Fibroblast of skin of left quadriceps (primary cell): ENCODE data around the gene GAP43.
"Not testable (repeated sequence)": the region's sequence is repeated elsewhere in the genome, so short reads cannot be mapped to it uniquely, and the experiment has no call there.

ENCODE experiments used
- DNase-seq, 2 experiments: peaks; one replicate each; pipeline ENCODE4 v3.0.0-alpha.2; 2013; ENCODE audit warnings: low read depth in 2 of 2

The GAP43 gene

GRCh38 chr3:115697263-115698053 is 74.1 kb downstream of the GAP43 start:
- no peak for DNase-seq

- DNase-seq = no peak
Measured at GRCh38 chr3:115698851-115699591, 75.7 kb downstream of the GAP43 start.

GRCh38 chr3:115699706-115700105 is 76.4 kb downstream of the GAP43 start:
- peak; percentile 58 to 60 for DNase-seq

- DNase-seq = no peak
Measured at GRCh38 chr3:115702598-115702997, 79.3 kb downstream of the GAP43 start.

GRCh38 chr3:115704661-115705338 is 81.5 kb downstream of the GAP43 start:
- no peak for DNase-seq

- no peak for DNase-seq
Measured at GRCh38 chr3:115706311-115706829, 83.1 kb downstream of the GAP43 start.

DNA sequence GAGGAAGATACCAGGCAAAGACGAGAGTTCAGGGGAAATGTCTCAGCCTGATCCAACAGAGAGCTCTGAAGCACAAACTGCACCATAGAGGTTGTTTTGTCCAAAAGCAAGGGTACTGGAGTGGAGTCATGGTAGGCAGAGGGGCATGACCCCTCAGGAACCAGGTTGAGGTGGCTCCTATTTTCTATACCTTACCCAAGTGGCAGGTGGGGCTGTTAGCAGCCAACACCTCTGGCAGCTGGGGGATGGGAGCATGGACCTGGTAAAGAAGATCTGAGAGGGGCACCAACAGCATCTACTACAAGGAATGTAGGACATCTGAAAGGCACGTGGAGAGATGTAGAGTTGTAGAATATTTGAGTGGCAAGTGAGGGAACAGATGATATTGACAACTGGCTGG is 85.2 kb downstream of the GAP43 start:
- DNase-seq = no peak

GRCh38 chr3:115709093-115709492 is 85.8 kb downstream of the GAP43 start:
- no peak for DNase-seq

DNA sequence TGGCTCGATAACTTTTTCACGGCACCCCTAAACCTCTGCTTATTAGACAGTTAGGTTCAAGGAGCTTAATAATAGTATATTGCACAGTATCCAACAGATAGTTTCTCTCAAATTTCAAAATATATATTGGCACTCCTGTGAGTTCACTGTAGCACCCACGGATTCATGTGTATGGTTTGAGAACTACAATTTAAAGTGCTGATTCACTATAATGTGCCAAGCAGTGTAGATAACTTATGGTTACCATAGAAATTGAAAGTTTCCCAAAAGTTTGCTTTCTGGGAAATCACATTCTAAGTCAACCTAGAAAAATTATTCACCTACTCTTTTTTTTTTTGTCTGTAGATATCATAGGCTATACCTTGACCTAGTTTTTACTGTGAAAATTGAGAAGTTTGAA is 86.6 kb downstream of the GAP43 start:
- no peak for DNase-seq

DNA sequence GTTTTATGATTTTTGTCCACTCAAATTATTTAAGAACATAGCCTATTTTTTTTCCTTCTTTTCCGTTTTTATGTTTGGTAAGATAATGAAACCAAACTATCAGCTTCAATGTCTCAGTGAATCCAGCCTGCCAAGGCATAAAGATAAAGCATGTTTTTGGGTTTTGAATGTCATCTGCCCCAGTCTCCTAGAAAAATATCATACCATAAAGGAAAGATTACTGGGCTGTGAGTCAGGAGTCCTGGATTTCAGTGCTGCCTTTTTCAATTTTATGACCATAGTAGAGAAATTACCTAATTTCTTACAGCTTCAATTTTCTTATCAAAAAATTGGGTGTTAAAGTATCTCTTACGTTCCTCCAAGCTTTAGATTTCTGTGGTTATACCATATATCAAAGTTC is 87.5 kb downstream of the GAP43 start:
- DNase-seq = peak in 1 of 2 experiments; percentile 27

- no peak for DNase-seq
Measured at GRCh38 chr3:115712871-115713270, 89.6 kb downstream of the GAP43 start.

DNA sequence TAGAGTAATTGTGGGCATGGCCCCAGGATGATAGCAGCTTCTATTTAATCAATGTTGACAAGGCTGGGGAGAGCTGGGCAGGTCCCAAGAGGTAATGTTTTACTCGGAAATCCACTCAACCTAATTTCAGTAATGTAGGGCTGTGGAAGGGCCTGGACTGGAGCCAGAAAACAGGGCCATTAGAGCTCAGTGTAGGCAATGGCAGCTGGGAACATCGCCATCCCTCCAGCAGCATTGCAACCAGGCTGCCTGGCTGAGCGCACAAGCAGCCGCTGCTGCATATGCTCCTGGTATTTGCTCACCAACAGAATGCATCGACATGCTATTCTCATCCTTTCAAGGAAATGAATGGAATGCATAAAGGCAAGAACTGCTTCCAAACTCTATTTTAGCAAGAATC is 90.0 kb downstream of the GAP43 start:
- peak in 1 of 2 experiments; percentile 34 for DNase-seq

DNA sequence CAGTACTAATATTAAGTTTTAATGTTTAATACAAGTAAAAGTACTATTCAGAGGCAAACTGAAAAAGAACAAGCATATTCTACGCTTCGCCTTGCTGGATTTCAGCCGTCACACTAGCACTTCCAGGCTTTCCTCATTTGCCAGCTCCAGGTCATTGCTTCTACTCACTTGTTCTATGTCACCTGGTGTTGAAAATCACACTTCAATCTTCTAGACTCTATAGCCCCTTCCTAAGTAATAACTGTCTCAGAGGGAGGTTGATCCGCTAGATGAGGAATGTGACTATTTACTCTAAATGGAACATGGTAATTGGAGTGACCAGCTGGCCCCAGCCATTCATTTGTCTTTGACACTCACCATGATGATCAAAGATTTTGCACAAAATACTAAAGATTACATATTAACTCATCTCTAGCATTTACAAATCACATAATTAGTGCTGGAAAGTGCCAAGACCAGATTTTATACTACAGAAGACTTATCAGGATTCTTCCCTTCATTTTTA is 92.0 kb downstream of the GAP43 start:
- no peak for DNase-seq

DNA sequence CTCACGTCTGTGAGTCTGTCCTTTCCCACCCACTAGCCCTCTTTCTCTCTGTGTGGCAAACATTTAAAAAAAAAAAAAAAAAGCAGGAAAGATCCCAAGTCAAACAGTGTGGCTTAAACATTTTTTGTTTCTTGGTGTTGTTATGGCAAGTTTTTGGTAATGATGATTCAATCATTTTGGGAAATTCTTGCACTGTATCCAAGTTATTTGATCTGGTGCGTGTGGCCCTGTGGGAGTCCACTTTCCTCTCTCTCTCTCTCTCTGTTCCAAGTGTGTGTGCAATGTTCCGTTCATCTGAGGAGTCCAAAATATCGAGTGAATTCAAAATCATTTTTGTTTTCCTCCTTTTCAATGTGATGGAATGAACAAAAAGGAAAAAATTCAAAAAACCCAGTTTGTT is 97.7 kb downstream of the GAP43 start:
- no peak for DNase-seq

- DNase-seq = no peak
Measured at GRCh38 chr3:115725800-115726199, 102.5 kb downstream of the GAP43 start.

DNA sequence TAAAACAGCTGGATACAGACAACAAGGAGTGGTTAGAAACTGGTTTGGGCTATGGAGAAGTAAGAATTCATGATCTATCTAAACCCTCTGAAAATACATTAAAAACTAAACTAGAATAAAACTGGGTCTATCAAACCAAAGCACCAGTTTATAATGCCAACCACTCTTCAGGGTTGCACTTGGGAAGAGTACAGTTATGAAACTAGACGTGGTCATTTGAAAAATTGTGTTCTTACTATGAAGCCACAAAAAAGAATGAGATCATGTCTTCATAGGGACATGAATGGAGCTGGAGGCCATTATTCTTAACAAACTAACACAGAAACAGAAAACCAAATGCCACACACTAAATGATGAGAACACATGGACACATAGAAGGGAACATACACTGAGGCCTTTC is 103.8 kb downstream of the GAP43 start:
- DNase-seq = no peak

- no peak for DNase-seq
Measured at GRCh38 chr3:115728013-115728412, 104.7 kb downstream of the GAP43 start.

GRCh38 chr3:115736341-115736740 is 113.0 kb downstream of the GAP43 start:
- not testable (repeated sequence) for DNase-seq

DNA sequence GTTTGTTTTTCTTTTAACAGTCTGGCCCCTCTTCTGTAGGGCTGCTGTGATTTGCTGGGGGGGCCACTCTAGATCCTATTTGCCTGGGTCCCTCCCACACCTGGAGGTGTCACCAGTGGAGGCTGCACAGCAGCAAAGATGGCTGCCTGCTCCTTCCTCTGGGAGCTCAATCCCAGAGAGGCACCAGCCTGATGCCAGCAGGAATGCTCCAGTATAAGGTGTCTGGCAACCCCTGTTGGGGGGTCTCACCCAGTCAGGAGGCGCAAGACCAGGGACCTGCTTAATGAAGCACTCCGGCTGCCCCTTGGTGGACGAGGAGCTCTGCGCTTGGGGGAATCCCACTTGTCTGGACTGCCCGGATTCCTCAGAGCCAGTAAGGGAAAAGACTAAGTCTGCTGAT is 118.3 kb downstream of the GAP43 start:
- DNase-seq = no peak

GRCh38 chr3:115744516-115744915 is 121.2 kb downstream of the GAP43 start:
- not testable (repeated sequence) for DNase-seq

GRCh38 chr3:115752978-115753377 is 129.7 kb downstream of the GAP43 start:
- DNase-seq = not testable (repeated sequence)
